ENCODE results near the gene INSR.

Gene INSR

DNA sequence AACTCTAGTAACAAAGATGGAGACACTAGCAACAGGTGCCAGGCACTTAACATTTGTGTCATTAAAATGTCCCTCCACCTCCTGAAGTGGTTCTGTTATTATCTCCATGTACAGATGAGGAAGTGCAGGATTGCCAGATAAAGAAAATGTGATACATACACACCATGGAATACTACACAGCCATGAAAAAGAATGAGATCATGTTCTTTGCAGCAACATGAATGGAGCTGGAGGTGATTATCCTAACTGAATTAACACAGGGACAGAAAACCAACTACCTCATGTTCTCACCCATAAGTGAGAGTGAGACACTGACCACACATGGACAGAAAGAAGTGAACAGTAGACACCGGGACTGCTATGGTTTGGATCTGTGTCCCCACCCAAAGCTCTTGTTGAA, 164.2 kb downstream of the INSR start:
- TF ChIP-seq, protein P1, sequence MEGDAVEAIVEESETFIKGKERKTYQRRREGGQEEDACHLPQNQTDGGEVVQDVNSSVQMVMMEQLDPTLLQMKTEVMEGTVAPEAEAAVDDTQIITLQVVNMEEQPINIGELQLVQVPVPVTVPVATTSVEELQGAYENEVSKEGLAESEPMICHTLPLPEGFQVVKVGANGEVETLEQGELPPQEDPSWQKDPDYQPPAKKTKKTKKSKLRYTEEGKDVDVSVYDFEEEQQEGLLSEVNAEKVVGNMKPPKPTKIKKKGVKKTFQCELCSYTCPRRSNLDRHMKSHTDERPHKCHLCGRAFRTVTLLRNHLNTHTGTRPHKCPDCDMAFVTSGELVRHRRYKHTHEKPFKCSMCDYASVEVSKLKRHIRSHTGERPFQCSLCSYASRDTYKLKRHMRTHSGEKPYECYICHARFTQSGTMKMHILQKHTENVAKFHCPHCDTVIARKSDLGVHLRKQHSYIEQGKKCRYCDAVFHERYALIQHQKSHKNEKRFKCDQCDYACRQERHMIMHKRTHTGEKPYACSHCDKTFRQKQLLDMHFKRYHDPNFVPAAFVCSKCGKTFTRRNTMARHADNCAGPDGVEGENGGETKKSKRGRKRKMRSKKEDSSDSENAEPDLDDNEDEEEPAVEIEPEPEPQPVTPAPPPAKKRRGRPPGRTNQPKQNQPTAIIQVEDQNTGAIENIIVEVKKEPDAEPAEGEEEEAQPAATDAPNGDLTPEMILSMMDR (IDR thresholded peaks at IDR 0.05; ENCODE audit: low read depth, low read length) = no peak
- H3K4me3 ChIP-seq (ENCODE audit: low read depth, low read length) = no peak overlapping the region

DNA sequence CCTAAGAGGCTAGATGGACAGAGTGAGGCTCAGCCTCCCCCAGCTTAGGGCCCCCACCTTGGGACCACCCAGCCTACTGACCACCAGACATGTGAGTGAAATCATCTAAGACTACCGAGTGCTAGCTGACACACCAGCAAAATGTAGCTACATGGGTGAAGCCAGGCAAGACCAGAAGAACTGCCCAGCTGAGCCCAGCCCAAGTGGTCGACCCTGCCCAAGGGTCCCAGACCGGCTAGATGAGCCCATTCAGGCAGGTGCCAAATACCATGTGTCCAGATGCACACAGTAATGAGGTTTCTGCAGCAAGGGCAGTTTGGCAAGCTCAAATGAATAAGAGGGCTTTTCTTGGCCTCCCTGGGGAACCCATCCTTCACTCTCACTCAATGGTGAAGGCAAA, 168.1 kb downstream of the INSR start:
- H3K4me3 ChIP-seq (ENCODE audit: low read depth, low read length) = no peak overlapping the region
- TF ChIP-seq, protein P1 (IDR thresholded peaks at IDR 0.05; ENCODE audit: low read depth, low read length) = no peak

DNA sequence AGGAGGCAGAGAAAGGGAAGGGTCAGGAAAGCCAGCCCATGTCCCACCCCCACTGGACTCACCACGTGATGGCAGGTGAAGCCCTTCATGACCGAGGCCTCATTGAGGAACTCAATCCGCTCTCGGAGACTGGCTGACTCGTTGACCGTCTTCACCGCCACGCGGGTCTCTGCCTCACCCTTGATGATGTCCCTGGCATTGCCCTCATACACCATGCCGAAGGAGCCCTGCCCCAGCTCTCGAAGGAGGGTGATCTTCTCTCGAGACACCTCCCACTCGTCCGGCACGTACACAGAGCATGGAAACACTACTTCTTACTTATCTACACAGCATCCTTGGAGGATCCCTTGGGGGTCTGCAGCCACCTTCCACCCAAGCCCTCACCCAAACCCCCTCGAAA, 169.0 kb downstream of the INSR start:
- TF ChIP-seq, protein P1 (IDR thresholded peaks at IDR 0.05; ENCODE audit: low read depth, low read length) = no peak

DNA sequence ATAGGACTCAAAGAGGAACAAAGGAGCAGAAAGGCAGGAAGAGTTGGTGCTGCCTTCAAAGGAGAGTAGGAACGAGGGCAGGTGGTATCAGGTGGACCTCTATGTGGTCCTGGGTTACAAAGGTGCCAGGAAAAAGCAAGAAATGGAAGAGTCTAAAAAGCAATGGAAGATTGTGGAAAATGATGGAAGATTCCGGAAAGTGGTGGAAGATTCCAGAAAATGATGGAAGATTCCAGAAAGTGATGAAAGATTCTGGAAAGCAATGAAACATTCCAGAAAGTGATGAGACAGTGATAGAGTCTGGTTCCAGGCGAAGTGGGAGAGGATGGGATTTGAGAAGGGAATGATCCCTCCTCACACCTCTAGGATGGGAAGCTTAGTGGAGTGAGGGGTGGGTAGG, 169.4 kb downstream of the INSR start:
- H3K4me3 ChIP-seq (ENCODE audit: low read depth, low read length) = no peak overlapping the region
- TF ChIP-seq, protein P1 (IDR thresholded peaks at IDR 0.05; ENCODE audit: low read depth, low read length) = no peak

More for the DNA sequence above, 169.0 kb downstream of the INSR start:
- no peak overlapping the region for H3K4me3 ChIP-seq (ENCODE audit: low read depth, low read length)

DNA sequence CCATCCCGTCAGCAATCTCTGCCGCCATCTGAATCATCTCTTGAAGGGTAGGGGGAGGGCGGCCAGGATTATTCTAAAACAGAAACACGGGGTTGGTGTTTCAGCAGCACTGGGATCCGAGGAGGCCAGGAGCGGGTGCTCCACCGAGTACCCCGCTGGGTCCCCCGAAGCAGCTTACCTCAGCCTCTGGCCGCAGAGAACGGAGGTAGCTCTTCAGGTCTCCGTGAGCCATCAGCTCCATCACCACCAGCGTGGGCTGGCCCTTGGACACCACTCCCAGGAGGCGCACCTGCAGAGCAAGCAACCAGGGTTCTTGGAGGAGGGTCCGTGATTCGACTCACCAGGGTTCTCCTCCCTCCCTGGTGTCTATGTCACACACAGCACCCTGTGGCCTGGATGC, 171.5 kb downstream of the INSR start:
- H3K4me3 ChIP-seq (ENCODE audit: low read depth, low read length) = no peak overlapping the region
- TF ChIP-seq, protein P1 (IDR thresholded peaks at IDR 0.05; ENCODE audit: low read depth, low read length) = no peak

DNA sequence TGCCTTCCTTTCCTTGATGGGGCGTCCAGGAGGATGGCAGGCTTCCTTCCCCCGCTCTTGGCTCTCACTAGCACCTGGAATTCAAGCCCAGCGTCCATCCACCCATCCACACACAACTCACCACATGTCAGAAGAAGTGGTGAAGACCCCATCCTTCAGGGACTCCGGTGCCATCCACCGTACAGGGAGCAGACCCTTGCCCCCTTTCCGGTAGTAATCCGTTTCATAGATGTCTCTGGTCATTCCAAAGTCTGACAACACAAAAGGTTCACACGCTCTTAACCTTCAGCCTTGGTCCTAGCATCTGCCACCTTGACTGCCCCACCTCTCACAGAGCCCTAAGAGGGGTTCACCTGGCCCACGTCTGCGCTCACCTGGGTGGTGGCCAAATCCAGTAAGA, 173.7 kb downstream of the INSR start:
- TF ChIP-seq, protein P1 (IDR thresholded peaks at IDR 0.05; ENCODE audit: low read depth, low read length) = no peak
- H3K4me3 ChIP-seq (ENCODE audit: low read depth, low read length) = no peak overlapping the region

DNA sequence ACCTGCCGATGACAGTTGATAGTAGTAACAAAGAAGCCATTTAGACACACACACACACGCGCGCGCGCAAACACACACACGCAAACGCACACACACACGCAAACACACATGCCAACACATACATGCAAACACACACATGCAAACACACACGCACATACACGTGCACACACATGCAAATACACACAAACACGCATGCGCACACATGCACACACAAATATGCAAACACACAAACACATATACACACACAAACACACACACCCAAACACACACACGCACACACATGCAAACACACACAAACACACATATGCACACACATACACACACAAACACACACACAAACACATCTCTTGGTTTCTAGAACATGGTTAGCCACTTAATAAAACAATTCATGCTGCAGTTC, 174.6 kb downstream of the INSR start:
- no peak overlapping the region for H3K4me3 ChIP-seq (ENCODE audit: low read depth, low read length)
- TF ChIP-seq, protein P1 (IDR thresholded peaks at IDR 0.05; ENCODE audit: low read depth, low read length) = no peak
